ENCODE data around the gene METTL23. TPM values are rescaled to one million over a fixed set of nuclear protein-coding genes. Genes with fewer than 3 reads are reported as not detected.

Gene METTL23
- polyA plus RNA-seq, 3 donors, result 37.9 to 71.3 (median 56.5) TPM

DNA sequence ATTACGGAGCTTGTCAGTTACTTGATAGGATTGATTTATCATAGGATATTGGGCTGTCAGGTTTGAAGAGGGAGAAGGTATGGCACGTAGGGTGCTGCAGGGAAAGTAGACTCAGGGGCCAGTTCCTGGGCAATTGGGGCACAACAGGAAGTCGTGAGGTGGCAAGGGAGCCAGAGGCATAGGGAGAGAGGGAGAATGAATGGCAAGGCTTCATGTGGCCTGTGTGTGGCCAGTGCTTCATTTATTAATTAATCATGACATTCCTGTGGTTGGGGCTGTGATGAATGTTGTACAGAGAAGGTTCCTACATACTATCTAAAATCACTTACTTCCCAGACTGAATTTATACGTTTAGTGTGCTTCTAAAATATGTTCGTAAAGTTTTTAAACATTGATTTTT, 30.6 kb downstream of the METTL23 start:
- Histone ChIP-seq H3K4me2 (replicated peaks; ENCODE audit: extremely low read depth, low read length, poor library complexity, severe bottlenecking) (no peak overlapping the region), H2AFZ (ENCODE audit: insufficient read depth, low read depth, low read length, poor library complexity, severe bottlenecking) (no peak overlapping the region), H3K9me3 (replicated peaks in 1 of 2; ENCODE audit: control insufficient read depth in 1 of 2, insufficient read depth in 1 of 2, low read length in 2 of 2) (peaks cover 0 to 3% of the 10 kb centered on the region in 2 donors), H3K4me1 (ENCODE audit: control insufficient read depth in 1 of 2, insufficient read depth in 2 of 2, low read length in 2 of 2) (no peaks in the 10 kb centered on the region), H3K79me2 (ENCODE audit: insufficient read depth, low read length) (no peaks in the 10 kb centered on the region), H3K36me3 (replicated peaks in 1 of 2; ENCODE audit: control insufficient read depth in 1 of 2, insufficient read depth in 2 of 2, low read length in 2 of 2) (peaks cover 35 to 60% of the 10 kb centered on the region in 2 donors), H3K4me3 (replicated peaks in 1 of 3; ENCODE audit: low read depth in 2 of 3, low read length in 3 of 3) (no peak overlapping the region), H3K9ac (ENCODE audit: insufficient read depth, low read length, poor library complexity, severe bottlenecking) (no peak overlapping the region), H3K27ac (ENCODE audit: low read depth in 1 of 2, low read length in 2 of 2) (no peak overlapping the region), H3K27me3 (ENCODE audit: control insufficient read depth in 2 of 2, insufficient read depth in 2 of 2, low read length in 2 of 2) (no peaks in the 10 kb centered on the region), H4K20me1 (ENCODE audit: insufficient read depth, low read length) (no peaks in the 10 kb centered on the region)
- no peaks in the 10 kb centered on the region for H3K4me1 Mint-ChIP-seq
- H3K4me3 Mint-ChIP-seq, result no peak overlapping the region
- DNase-seq, result no peak
- intact Hi-C loops (cut with micrococcal nuclease), result no loop called here
- TF ChIP-seq, protein P1, sequence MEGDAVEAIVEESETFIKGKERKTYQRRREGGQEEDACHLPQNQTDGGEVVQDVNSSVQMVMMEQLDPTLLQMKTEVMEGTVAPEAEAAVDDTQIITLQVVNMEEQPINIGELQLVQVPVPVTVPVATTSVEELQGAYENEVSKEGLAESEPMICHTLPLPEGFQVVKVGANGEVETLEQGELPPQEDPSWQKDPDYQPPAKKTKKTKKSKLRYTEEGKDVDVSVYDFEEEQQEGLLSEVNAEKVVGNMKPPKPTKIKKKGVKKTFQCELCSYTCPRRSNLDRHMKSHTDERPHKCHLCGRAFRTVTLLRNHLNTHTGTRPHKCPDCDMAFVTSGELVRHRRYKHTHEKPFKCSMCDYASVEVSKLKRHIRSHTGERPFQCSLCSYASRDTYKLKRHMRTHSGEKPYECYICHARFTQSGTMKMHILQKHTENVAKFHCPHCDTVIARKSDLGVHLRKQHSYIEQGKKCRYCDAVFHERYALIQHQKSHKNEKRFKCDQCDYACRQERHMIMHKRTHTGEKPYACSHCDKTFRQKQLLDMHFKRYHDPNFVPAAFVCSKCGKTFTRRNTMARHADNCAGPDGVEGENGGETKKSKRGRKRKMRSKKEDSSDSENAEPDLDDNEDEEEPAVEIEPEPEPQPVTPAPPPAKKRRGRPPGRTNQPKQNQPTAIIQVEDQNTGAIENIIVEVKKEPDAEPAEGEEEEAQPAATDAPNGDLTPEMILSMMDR (IDR thresholded peaks at IDR 0.05), result no peak
- H3K27ac Mint-ChIP-seq, result peak overlapping the region in 1 of 7 donors; percentile 6
- WGBS (ENCODE audit: insufficient coverage), result 100% methylated on average over 3 of the region's 5 CpGs
- peaks cover 0 to 1% (median 0%) of the 10 kb centered on the region in 3 donors for H3K27me3 Mint-ChIP-seq (ENCODE audit: low read depth in 3 of 3)
- peaks cover 0 to 11% (median 0%) of the 10 kb centered on the region in 7 donors for H3K9me3 Mint-ChIP-seq
- H3K36me3 Mint-ChIP-seq, result peaks cover 46 to 74% of the 10 kb centered on the region in 2 donors

DNA sequence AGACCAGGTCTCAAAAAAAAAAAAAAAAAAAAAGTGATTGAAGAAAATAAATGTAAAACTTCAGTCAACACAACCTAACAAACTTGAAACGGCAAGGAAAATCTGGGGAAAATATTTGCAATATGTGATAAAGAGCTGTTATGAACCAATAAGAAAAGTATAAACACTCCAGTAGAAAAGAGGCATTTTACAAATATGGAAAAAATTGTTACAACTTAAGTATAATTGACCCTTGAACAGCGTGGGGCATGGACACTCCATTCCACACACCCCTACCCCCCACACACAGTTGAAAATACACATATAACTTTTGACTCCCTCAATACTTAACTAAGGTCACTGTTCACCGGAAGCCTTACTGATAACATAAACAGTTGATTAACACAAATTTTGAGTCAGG, 31.9 kb downstream of the METTL23 start:
- H3K9ac ChIP-seq (ENCODE audit: insufficient read depth, low read length, poor library complexity, severe bottlenecking), result no peak overlapping the region
- no peaks in the 10 kb centered on the region for H3K4me1 Mint-ChIP-seq
- DNase-seq, result no peak
- no peaks in the 10 kb centered on the region for H3K79me2 ChIP-seq (ENCODE audit: insufficient read depth, low read length)
- peaks cover 0 to 11% (median 0%) of the 10 kb centered on the region in 7 donors for H3K9me3 Mint-ChIP-seq
- H3K4me3 Mint-ChIP-seq, result no peak overlapping the region
- peaks cover 0 to 1% (median 0%) of the 10 kb centered on the region in 3 donors for H3K27me3 Mint-ChIP-seq (ENCODE audit: low read depth in 3 of 3)
- no peaks in the 10 kb centered on the region for H3K27me3 ChIP-seq (ENCODE audit: control insufficient read depth in 2 of 2, insufficient read depth in 2 of 2, low read length in 2 of 2)
- WGBS (ENCODE audit: insufficient coverage), result 83% methylated on average over 1 of the region's 3 CpGs
- no peak overlapping the region for H3K27ac Mint-ChIP-seq
- no peak overlapping the region for H2AFZ ChIP-seq (ENCODE audit: insufficient read depth, low read depth, low read length, poor library complexity, severe bottlenecking)
- intact Hi-C loops (cut with micrococcal nuclease), result no loop called here
- no peak overlapping the region for H3K4me3 ChIP-seq (replicated peaks in 1 of 3; ENCODE audit: low read depth in 2 of 3, low read length in 3 of 3)
- no peaks in the 10 kb centered on the region for H4K20me1 ChIP-seq (ENCODE audit: insufficient read depth, low read length)
- peaks cover 41 to 69% of the 10 kb centered on the region in 2 donors for H3K36me3 Mint-ChIP-seq
- H3K27ac ChIP-seq (ENCODE audit: low read depth in 1 of 2, low read length in 2 of 2), result no peak overlapping the region
- TF ChIP-seq, protein P1 (IDR thresholded peaks at IDR 0.05), result no peak
- peaks cover 0 to 3% of the 10 kb centered on the region in 2 donors for H3K9me3 ChIP-seq (replicated peaks in 1 of 2; ENCODE audit: control insufficient read depth in 1 of 2, insufficient read depth in 1 of 2, low read length in 2 of 2)
- no peaks in the 10 kb centered on the region for H3K4me1 ChIP-seq (ENCODE audit: control insufficient read depth in 1 of 2, insufficient read depth in 2 of 2, low read length in 2 of 2)
- peaks cover 31 to 54% of the 10 kb centered on the region in 2 donors for H3K36me3 ChIP-seq (replicated peaks in 1 of 2; ENCODE audit: control insufficient read depth in 1 of 2, insufficient read depth in 2 of 2, low read length in 2 of 2)
- H3K4me2 ChIP-seq (replicated peaks; ENCODE audit: extremely low read depth, low read length, poor library complexity, severe bottlenecking), result no peak overlapping the region

Measured in CD14-positive monocyte (primary cell).